ENCODE measurements around the gene KRTAP20-1. TPM values are rescaled to one million over a fixed set of nuclear protein-coding genes. Genes with fewer than 3 reads are reported as not detected.

Gene KRTAP20-1
- total RNA-seq = not detected

GRCh38 chr21:30616125-30616524 is at the start of gene KRTAP20-1:
KRTAP20-1 (plus strand) TSS chr21:30616425; CDS start chr21:30616455, 30 bp downstream.

GRCh38 chr21:30590297-30590696 is 25.9 kb upstream of the KRTAP20-1 start, which contains the start of gene KRTAP22-2:
KRTAP22-2 (minus strand) TSS chr21:30590397.

GRCh38 chr21:30592140-30592539 is 24.1 kb upstream of the KRTAP20-1 start, which contains the start of gene KRTAP6-3:
KRTAP6-3 (plus strand) TSS chr21:30592440; CDS start chr21:30592446, 6 bp downstream.

GRCh38 chr21:30598802-30599201 is 17.4 kb upstream of the KRTAP20-1 start, which contains the start of gene KRTAP6-2:
KRTAP6-2 (minus strand) TSS chr21:30598902; CDS start chr21:30598874, 28 bp downstream.

GRCh38 chr21:30600787-30601186 is 15.4 kb upstream of the KRTAP20-1 start, which contains the start of gene KRTAP22-1:
KRTAP22-1 (plus strand) TSS chr21:30601087.

GRCh38 chr21:30613836-30614235 is 2.4 kb upstream of the KRTAP20-1 start, which contains the start of gene KRTAP6-1:
KRTAP6-1 (minus strand) TSS chr21:30613930; CDS start chr21:30613904, 26 bp downstream.

GRCh38 chr21:30620522-30620921 is 4.3 kb downstream of the KRTAP20-1 start, which contains the start of gene KRTAP20-4:
KRTAP20-4 (plus strand) TSS chr21:30620627.

GRCh38 chr21:30634906-30635305 is 18.7 kb downstream of the KRTAP20-1 start, which contains the start of gene KRTAP20-2:
KRTAP20-2 (plus strand) TSS chr21:30635206; CDS start chr21:30635264, 58 bp downstream.

GRCh38 chr21:30642564-30642963 is 26.3 kb downstream of the KRTAP20-1 start, which contains the start of gene KRTAP20-3:
KRTAP20-3 (plus strand) TSS chr21:30642864.

Small RNAs within 50 kb of the gene (small RNA-seq; reads per million reads assigned to genes)
- gene KRTAP20-1 = not detected
- gene KRTAP20-3 = not detected
- gene KRTAP20-4 = not detected
- gene KRTAP22-1 = not detected
- not detected for gene KRTAP22-2

Other genes starting within 250 kb of the KRTAP20-1 start
- gene KRTAP13-2, start 244.2 kb upstream of the KRTAP20-1 start, total RNA-seq = not detected
- not detected for gene KRTAP13-1, start 220.4 kb upstream of the KRTAP20-1 start, total RNA-seq
- gene KRTAP13-3, start 190.5 kb upstream of the KRTAP20-1 start, total RNA-seq = not detected
- not detected for gene KRTAP13-4, start 186.2 kb upstream of the KRTAP20-1 start, total RNA-seq
- not detected for gene KRTAP15-1, start 176.2 kb upstream of the KRTAP20-1 start, total RNA-seq
- not detected for gene KRTAP19-1, start 136.1 kb upstream of the KRTAP20-1 start, total RNA-seq
- not detected for gene KRTAP19-2, start 129.0 kb upstream of the KRTAP20-1 start, total RNA-seq
- gene KRTAP19-3, start 124.4 kb upstream of the KRTAP20-1 start, total RNA-seq = not detected
- gene KRTAP19-4, start 119.3 kb upstream of the KRTAP20-1 start, total RNA-seq = not detected
- gene KRTAP19-5, start 114.3 kb upstream of the KRTAP20-1 start, total RNA-seq = not detected
- not detected for gene KRTAP19-6, start 74.6 kb upstream of the KRTAP20-1 start, total RNA-seq
- not detected for gene KRTAP19-7, start 55.1 kb upstream of the KRTAP20-1 start, total RNA-seq
- gene KRTAP22-2, start 26.0 kb upstream of the KRTAP20-1 start, total RNA-seq = not detected
- gene KRTAP6-3, start 24.0 kb upstream of the KRTAP20-1 start, total RNA-seq = not detected
- not detected for gene KRTAP6-2, start 17.5 kb upstream of the KRTAP20-1 start, total RNA-seq
- not detected for gene KRTAP22-1, start 15.3 kb upstream of the KRTAP20-1 start, total RNA-seq
- gene KRTAP6-1, start 2.5 kb upstream of the KRTAP20-1 start, total RNA-seq = not detected
- not detected for gene KRTAP20-4, start 4.2 kb downstream of the KRTAP20-1 start, total RNA-seq
- not detected for gene KRTAP20-2, start 18.8 kb downstream of the KRTAP20-1 start, total RNA-seq
- gene KRTAP20-3, start 26.4 kb downstream of the KRTAP20-1 start, total RNA-seq = not detected
- gene KRTAP21-3, start 102.4 kb downstream of the KRTAP20-1 start, total RNA-seq = not detected
- gene KRTAP21-2, start 130.8 kb downstream of the KRTAP20-1 start, total RNA-seq = not detected
- not detected for gene KRTAP21-1, start 139.0 kb downstream of the KRTAP20-1 start, total RNA-seq
- not detected for gene KRTAP8-1, start 196.8 kb downstream of the KRTAP20-1 start, total RNA-seq
- gene KRTAP7-1, start 213.3 kb downstream of the KRTAP20-1 start, total RNA-seq = not detected